Fibroblast of lung (primary cell): ENCODE results near the gene PLA2G2A.

Experiments
- CTCF ChIP-seq, 2 donors: IDR thresholded peaks in 1 of 2; conservative IDR thresholded peaks in 1 of 2; 1 replicate in 1 of 2; 2 replicates in 1 of 2; pipeline ENCODE4 v1.5.1; 2011 to 2012; ENCODE audit warnings: low read length in 2 of 2, control low read depth in 1 of 2, inconsistent platforms in 1 of 2, low read depth in 1 of 2, mild to moderate bottlenecking in 1 of 2
- EZH2 ChIP-seq: IDR thresholded peaks from 2 replicates; pipeline ENCODE4 v1.5.1; 2012; ENCODE audit warnings: low read length, control low read depth, mild to moderate bottlenecking; ENCODE audit errors: missing control alignments

GRCh38 chr1:19960591-19960990, 18.8 kb downstream of the PLA2G2A start:
- TF ChIP-seq CTCF (conservative IDR thresholded peaks at IDR 0.05 in 1 of 2, IDR thresholded peaks at IDR 0.05 in 1 of 2; ENCODE audit: low read depth in 1 of 2, low read length in 2 of 2) (no peak), EZH2 (no peak)
